NOMO-1 (cell line): Measurements from ENCODE around the gene PDE3B.

Source experiments
- DNase-seq, 2 experiments: peaks; one replicate each; lab custom pipeline; 2025; ENCODE audit not compliant: unreplicated experiment in 2 of 2; lab: John Stamatoyannopoulos, UW

The PDE3B gene

GRCh38 chr11:14908214-14908880 is 264.7 kb downstream of the PDE3B start:
- DNase-seq, result peak in 1 of 2 experiments; percentile 58

GRCh38 chr11:14914536-14914935 is 270.9 kb downstream of the PDE3B start:
- DNase-seq, result no peak

- no peak for DNase-seq
Observed at GRCh38 chr11:14916403-14916802, 272.8 kb downstream of the PDE3B start.
